ENCODE measurements around the gene LHB. TPM values are rescaled to one million over a fixed set of nuclear protein-coding genes. Genes with fewer than 3 reads are reported as not detected.

Gene LHB
- total and polyA plus RNA-seq, 2 of the 4 experiments (the other 2 are of a cell fraction): not detected

GRCh38 chr19:49009828-49010227 lies 7.1 kb downstream of the LHB start:
- WGBS, 2 experiments (ENCODE audit: extremely low coverage in 2 of 2, insufficient read length in 1 of 2): 93% methylated on average over 2 of the region's 18 CpGs; no CpG with 5 or more reads in 1 of the 2 experiments
- Histone ChIP-seq H4K91ac (ENCODE audit: insufficient read depth, low read depth, low read length) (no peak overlapping the region), H2BK5ac (ENCODE audit: low read depth, low read length, poor library complexity, severe bottlenecking) (no peak overlapping the region), H3K4ac (ENCODE audit: low read depth, low read length) (no peak overlapping the region), H3K23ac (ENCODE audit: low read depth, low read length) (no peak overlapping the region), H4K5ac (ENCODE audit: low read depth, low read length) (no peak overlapping the region), H2AFZ (replicated peaks; ENCODE audit: low read length, poor library complexity) (no peak overlapping the region), H3K18ac (ENCODE audit: low read depth, low read length) (no peak overlapping the region), H3K36me3 (ENCODE audit: control insufficient read depth, insufficient read depth, low read length) (peaks cover 67% of the 10 kb centered on the region), H3K4me2 (ENCODE audit: low read depth, low read length) (no peak overlapping the region), H3K9ac (ENCODE audit: low read depth, low read length) (no peak overlapping the region), H2BK120ac (ENCODE audit: low read depth, low read length) (no peak overlapping the region), H4K8ac (ENCODE audit: low read depth in 2 of 2, low read length in 2 of 2) (no peak overlapping the region), H4K20me1 (ENCODE audit: insufficient read depth, low read length) (no peaks in the 10 kb centered on the region; the same call in 1 of the 2 replicates), H3K14ac (replicated peaks; ENCODE audit: low read depth, low read length) (no peak overlapping the region), H2BK15ac (ENCODE audit: low read depth, low read length) (no peak overlapping the region), H3K27ac (ENCODE audit: insufficient read depth, low read length) (no peak overlapping the region), H3K9me1 (ENCODE audit: insufficient read depth, low read length) (peaks cover 2% of the 10 kb centered on the region; the same call in 1 of the 2 replicates), H3K4me1 (ENCODE audit: control insufficient read depth, insufficient read depth, low read length) (no peaks in the 10 kb centered on the region), H2AK9ac (replicated peaks; ENCODE audit: low read depth, low read length, poor library complexity) (no peak overlapping the region), H2BK20ac (ENCODE audit: low read depth, low read length) (no peak overlapping the region), H3K27me3 (ENCODE audit: control insufficient read depth, insufficient read depth, low read length) (no peaks in the 10 kb centered on the region), H3K9me3 (ENCODE audit: control insufficient read depth, insufficient read depth, low read length) (no peaks in the 10 kb centered on the region), H2AK5ac (ENCODE audit: low read depth, low read length) (no peak overlapping the region), H3K4me3 (ENCODE audit: insufficient read depth, low read depth, low read length) (no peak overlapping the region), H3K56ac (ENCODE audit: extremely low read depth, insufficient read depth, low read length) (no peak overlapping the region), H3K79me1 (ENCODE audit: low read depth in 1 of 2, low read length in 2 of 2) (peaks cover 0 to 3% of the 10 kb centered on the region in 2 experiments; a peak in 1 of 4 replicates)
- in situ Hi-C loops (cut with MboI; ENCODE audit: low sequenced_read_pairs) (no loop called here), intact Hi-C loops (cut with micrococcal nuclease) (no loop called here), dilution Hi-C loops (cut with HindIII; ENCODE audit: low sequenced_read_pairs, unreplicated experiment) (no loop called here)
- ChIA-PET POLR2A (ENCODE audit: unreplicated experiment) (no interaction called here), CTCF (interaction anchor here (0.6 kb wide), 2 partner anchors 10 to 221 kb away, joined by 4 to 5 read pairs; no protein-coding TSS in a partner anchor)
- no TSS peak for BruUV-seq (replicated peaks)
- no peak for DNase-seq
- TF ChIP-seq CHD1 (IDR thresholded peaks at IDR 0.05; ENCODE audit: low read depth, low read length) (no peak), MAZ (IDR thresholded peaks at IDR 0.05; ENCODE audit: borderline replicate concordance, low read depth, low read length) (no peak), CTCF (conservative IDR thresholded peaks at IDR 0.05; ENCODE audit: low read depth, low read length) (no peak), FOS (IDR thresholded peaks at IDR 0.05; ENCODE audit: low read depth, low read length) (no peak), NFE2L2 (IDR thresholded peaks at IDR 0.05; ENCODE audit: low read depth, low read length) (no peak), ELK1 (IDR thresholded peaks at IDR 0.05; ENCODE audit: borderline replicate concordance, low read depth, low read length) (no peak), RAD21 (IDR thresholded peaks at IDR 0.05; ENCODE audit: low read length) (no peak), MXI1 (IDR thresholded peaks at IDR 0.05; ENCODE audit: borderline replicate concordance, low read depth, low read length) (no peak), POLR2A (IDR thresholded peaks at IDR 0.05; ENCODE audit: low read depth, low read length) (no peak), CEBPB (IDR thresholded peaks at IDR 0.05; ENCODE audit: low read depth, low read length) (no peak)
- ATAC-seq (ENCODE audit: low read depth): no peak

Data from IMR-90 (cell line).